HG03378 (cell line): ENCODE measurements around the gene TXNDC11.

ENCODE experiments used
- ATAC-seq: cut with Tn5 transposase; IDR thresholded peaks from one replicate; pipeline ENCODE4 v1.9.1; 2021; ENCODE audit warnings: mild to moderate bottlenecking, moderate library complexity; ENCODE audit not compliant: unreplicated experiment

The TXNDC11 gene

DNA sequence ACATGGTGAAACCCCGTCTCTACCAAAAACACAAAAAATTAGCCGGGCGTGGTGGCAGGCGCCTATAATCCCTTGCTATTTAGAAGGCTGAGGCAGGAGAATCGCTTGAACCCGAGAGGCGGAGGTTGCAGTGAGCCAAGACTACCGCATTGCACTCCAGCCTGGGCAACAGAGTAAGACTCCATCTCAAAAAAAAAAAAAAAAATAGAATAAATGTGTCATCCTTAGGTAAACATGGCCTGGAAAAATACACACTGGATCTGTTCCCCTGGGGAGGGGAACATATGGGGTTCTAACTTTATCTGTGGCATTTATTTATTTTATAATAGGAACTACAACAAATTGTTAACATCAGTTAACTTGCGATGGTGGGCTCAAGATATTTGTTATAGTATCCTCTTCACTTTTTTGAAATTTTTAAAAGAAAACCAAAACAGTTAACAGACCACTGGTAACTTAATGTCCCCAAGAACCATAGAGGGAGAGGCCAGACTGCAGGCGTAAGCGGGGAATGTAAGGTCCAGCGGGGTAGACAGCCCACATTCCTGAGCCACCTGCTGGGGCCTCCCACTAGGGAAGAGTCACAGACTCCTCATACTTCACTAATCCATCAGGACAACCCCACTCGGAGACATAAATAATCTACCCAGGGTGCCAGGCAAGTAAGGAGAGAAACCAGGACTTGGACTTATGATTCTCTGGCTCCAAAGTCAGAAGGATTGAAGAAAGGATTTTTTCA lies 12.5 kb upstream of the TXNDC11 start:
- no peak for ATAC-seq

DNA sequence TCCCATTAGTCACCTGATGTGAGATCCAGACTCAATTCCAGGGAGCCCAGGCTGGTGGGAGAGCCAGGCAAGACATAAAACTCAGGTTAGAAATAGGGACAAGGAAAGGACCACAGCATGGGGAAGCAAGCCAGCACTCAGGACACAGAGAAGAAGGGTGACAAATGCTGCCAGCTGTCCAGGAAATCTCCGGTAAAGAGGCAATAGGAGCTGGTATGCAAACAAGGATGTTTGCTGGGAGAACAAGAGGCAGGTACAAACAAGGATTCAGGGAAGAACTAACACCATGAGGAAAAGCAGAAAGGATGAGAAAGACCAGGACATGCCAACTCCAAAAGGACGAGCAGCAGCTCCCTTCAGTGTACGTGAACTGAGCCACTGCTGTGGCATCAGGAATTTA lies 10.2 kb upstream of the TXNDC11 start:
- ATAC-seq, result no peak

DNA sequence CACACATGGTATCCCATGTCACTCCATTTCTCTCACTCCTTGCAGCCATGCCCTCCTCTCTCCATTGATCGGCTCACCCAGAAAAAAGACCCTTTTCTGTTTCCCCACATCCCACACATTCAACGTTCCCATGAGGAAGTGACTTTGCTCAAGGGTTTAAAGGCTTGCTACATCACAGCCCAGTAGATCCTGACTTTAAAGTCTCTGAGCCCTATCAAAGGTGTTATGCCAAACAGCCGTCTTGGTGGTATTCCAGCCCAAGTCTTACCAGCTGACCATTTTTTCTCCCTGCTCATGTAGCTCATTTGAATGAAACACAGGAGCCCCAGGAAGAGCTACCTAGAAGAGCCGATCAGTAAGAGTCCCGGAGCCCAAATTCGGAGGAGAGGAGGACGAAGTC lies 7.4 kb upstream of the TXNDC11 start:
- ATAC-seq, result no peak

DNA sequence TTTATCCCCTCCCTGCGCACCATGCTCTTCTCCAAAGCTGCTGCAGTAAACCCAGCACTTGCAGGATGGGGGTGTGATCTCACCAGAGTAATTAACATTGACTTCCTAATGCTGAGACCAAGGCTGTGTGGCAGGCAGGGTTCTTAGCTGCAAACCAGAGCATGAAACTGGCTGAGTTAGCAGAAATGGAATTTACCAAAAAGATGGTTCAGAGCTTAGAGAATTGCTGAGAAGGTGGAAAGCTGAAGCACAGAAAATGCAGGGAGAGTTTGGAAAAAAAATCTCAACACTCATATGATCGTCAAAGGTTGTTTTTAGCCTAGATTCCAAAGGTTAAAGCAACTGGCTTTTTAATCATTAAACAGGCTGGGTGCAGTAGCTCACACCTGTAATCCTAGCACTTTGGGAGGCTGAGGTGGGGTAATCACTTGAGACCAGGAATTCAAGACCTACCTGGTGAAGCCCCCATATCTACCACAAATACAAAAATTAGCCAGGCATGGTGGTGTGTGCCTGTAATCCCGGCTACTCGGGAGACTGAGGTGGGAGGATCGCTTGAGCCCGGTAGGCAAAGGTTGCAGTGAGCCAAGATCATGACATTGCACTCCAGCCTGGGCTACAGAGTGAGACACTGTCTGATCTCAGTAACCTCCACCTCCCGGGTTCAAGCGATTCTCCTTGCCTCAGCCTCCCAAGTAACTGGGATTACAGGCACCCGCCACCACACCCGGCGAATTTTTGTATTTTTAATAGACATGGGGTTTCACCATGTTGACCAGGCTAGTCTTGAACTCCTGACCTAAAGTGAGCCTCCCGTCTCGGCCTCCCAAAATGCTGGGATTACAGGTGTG lies 6.0 kb upstream of the TXNDC11 start:
- ATAC-seq, result no peak

DNA sequence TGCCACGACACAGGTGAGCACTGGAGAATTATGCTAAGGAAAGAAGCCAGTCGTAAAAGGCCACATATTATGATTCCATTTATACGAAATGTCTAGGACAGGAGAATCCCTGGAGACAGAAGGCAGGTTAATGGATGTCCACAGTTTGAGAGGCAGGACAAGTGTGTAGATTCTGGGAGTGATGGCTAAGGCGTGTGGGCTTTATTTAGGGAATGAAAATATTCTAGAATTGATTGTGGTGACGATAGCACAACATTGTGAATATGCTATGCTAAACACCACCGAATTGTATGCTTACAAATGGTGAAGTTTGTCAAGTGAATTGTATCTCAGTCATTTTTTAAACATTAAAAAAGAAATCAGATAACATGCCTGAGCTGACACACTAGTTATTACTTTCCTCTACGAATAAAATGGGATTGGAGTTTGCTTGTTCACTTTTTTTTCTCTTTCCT lies 5.3 kb upstream of the TXNDC11 start:
- no peak for ATAC-seq

DNA sequence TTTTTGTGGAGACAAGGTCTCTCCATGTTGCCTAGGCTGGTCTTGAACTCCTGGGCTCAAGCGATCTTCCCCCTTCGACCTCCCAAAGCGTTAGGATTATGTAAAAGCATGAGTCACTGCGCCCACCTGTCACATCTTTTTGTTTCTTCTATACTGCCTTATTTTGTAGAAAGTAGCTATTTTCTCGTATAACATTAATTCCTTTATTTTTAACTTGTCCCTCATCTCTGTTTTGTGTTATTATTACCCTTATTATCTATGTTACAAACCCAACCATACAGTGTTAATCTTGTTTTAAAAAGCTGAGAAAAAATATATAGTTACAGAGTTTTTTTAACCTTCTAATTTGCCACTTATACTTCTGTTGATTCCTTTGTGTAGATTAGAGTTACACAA lies 1.4 kb upstream of the TXNDC11 start:
- ATAC-seq, result no peak

DNA sequence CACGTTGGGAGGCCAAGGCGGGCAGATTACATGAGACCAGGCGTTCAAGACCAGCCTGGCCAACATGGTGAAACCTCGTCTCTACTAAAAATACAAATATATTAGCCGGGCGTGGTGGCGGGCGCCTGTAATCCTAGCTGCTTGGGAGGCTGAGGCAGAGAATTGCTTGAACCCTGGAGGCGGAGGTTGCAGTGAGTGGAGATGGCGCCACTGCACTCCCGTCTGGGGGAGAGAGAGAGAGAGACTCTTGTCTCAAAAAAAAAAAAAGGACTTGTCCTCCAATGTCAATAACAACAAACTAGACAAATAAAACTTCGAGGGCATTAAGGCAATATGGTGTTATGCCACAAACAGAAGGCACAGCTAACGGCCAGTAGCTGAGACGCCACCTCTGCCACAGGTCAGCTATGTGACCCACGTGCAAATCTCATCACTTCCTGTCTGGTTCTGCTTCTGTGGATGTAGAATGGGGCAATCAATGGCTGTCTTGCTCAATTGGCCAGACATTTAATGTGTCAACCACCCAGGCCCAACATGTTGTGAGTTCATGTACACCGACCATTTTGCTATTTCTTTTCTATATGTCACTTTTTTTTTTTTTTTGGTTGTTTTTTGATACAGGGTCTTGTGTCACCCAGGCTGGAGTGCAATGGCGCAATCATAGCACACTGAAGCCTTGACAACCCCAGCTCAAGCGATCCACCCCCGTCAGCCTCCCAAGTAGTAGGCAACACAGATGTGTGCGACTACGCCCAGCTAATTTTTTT lies 834 bp upstream of the TXNDC11 start:
- ATAC-seq, result no peak

DNA sequence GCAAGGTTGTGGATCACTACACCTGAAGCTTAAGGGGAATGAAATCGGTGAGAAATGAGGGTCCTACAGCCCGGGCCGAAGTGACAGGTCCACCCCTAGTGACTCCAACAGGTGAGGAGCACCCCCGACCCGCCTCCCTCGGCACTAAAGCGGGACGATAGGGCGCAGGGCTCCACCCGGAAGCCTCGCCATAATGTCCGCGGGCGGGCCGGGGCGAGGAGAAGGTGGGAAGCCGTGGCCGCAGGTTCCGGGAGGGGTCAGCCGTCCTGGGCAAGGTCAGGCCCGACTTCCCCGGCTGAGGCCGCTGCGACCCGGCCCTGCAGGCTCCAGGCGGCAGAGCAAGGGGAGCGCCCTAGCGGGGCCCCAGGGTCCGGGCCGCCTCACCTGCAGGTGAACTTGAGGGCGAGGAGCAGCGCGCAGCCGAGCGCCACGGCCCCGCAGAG lies 543 bp downstream of the TXNDC11 start:
- peak; percentile 8 for ATAC-seq

DNA sequence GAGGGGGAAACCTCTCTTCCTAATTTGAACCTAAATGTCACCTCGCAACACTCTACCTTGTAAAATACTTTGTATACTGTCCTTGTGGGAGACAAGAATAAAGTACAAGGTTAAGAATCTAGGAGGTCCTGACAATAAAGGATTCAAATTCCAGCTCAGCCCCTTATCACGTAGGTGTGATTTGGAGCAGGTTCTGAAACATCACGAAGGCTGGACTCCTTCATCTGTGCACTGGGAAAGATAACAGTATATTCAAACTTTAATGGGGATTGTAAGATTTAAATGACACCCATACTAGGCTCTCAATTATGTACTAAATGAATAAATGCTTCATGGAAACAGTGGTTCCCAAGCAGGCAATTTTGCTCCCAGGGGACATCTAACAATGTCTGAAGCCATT lies 2.1 kb downstream of the TXNDC11 start:
- ATAC-seq, result no peak

DNA sequence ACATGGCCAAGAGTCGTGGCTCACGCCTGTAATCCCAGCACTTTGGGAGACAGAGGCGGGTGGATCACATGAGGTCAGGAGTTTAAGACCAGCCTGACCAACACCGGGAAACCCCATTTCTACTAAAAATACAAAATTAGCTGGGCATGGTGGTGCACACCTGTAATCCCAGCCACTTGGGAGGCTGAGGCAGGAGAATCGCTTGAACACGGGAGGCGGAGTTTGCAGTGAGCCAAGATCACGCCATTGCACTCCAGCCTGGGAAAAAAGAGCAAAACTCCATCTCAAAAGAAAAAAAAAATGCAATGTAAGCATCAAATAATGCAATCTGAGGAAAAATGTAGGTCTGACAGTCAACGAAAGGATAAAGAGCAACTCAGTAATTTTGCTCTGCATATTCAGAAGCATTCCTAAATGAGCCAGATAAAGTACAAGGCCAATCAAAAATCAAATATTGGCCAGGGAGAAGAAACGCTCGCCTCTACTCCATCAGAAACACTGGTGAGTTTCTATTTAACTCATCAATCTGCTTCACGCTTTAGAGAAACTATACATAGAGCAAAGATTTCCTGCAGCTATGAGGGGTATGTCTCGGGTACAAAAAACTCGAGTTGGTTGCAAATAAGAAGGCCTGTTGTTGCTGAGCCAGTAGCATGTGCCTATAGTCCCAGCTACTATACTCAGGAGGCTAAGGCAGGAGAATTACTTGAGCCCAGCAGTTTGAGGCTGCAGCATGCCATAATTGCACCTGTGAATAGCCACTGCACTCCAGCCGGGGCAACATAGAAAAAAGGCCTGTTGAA lies 3.7 kb downstream of the TXNDC11 start:
- ATAC-seq, result no peak

DNA sequence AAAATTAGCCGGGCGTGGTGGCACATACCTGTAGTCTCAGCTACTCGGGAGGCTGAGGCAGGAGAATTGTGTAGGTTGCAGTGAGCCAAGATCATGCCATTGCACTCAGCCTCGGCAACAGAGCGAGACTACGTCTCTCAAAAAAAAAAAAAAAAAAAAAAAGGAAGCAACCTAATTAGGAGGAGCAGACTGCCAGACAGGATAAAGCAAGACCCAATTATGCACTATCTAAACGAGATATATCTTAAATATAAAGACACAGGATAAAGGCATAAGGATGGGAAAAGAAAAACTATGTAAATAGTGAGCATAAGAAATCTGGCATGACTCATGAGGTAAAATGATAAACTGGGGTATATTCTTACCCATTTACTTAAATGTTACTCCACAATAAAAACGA lies 4.9 kb downstream of the TXNDC11 start:
- no peak for ATAC-seq

DNA sequence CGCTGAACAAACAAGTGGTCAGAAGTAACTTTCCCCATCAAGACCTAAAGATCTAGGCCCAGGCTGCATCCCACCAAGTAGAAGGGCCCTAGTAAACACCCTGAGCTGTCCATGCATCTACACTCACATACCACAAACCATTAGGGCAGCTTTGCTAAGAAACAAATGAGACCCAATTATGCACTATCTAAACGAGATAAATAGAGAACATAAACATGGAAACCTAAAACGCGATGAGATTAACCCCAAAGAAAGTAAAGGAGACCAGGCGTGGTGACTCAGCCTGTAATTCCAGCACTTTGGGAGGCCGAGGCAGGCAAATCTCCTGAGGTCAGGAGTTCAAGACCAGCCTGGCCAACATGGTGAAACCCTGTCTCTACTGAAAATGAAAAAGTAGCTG lies 5.8 kb downstream of the TXNDC11 start:
- ATAC-seq, result no peak

DNA sequence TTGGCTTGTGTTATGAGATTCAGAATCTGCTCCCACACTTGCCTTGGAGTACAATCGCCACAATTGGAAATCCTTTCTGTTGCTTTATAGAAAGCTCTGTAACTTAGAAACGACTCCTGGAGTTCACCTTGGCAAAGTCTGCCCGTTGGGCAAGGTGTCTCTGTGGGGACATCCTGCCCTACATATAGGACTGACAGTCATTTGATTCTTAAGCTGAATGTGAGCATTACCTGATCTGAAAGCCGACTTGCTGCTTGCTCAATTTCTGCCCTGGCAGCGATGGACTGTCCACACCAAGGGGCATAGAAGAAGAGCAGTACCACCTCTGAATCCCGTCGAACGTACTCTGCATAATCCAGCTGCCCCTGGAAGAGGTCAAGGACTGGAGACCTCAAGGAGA lies 6.9 kb downstream of the TXNDC11 start:
- ATAC-seq, result no peak

DNA sequence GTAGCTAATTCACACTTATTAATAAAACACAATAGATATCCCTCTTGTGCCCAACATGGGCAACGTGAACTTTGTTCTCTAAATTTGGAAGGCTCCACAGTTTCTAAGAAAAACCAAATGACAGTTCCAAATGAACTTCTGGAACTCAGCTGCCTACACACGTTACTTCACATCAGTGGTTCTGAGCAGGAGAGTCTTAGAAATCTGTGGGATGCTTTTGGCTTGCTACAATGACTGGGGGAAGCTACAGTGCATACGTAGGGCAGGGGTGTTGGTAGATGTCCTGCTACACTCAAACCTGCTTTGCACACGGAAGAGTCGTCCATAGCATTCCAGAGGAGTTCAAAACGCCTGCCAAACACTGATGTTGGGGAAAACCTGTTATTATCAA lies 8.0 kb downstream of the TXNDC11 start:
- no peak for ATAC-seq

DNA sequence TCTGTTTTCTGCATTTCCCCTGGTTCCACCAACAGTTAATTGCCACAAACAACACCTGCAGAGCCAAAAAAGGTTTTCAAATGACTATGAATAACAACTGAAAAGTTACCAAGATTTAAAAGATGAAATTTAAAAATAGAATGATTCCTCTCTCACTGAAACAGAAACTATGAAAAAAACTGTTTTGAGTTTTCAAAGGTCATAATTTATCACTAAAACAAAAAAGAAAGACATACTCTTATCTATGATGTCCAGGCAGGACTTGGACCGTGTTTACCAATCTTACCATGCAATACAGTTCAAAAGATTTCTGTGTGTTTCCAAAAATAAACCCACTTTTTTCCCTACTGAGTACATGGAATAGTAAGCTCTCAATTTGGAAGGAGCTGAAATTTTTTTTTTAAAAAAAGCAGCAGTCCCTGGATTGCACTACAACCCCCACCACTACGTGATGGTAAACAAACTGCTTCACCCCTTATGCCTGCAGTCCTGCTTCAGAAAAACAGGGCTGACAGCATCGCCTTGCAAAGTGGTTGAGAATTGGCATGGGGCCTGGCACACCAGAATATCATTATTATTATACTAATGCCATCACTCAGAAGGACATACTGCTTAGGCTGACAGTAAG lies 8.5 kb downstream of the TXNDC11 start:
- ATAC-seq, result peak; percentile 49

DNA sequence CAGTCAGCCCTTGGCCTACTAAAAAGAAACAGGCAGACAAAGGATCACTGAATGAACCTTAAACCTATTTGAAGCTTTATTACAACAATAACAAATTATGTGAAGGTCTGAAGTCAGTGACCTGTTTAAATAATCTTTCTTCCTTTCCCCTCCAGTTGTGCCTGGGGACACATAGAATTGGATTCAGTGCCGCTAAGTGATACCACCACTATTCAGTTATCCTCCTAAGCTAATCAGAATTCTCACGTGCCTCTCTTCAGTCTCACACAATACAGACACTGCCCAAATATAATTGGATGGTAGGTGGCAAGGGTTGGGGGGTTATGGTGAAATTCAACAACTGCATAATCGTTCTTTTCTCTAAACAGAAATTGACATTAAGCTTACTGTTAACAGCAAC lies 11.4 kb downstream of the TXNDC11 start:
- ATAC-seq, result no peak

DNA sequence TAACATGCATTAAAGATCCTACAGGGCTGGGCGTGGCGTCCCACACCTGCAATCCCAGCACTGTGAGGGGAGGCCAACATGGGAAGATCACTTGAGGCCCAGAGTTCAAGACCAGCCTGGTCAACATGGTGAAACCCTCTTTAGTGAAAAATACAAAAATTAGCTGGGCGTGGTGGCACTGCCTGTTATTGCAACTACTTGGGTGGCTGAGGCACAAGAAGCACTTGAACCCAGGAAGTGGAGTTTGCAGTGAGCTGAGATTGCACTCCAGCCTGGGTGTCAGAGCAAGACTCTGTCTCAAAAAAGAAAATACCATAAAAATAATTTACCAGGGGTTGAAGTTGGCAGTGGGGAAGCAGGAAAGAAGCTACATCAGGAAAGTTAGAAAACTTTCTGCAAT lies 12.9 kb downstream of the TXNDC11 start:
- ATAC-seq, result no peak

DNA sequence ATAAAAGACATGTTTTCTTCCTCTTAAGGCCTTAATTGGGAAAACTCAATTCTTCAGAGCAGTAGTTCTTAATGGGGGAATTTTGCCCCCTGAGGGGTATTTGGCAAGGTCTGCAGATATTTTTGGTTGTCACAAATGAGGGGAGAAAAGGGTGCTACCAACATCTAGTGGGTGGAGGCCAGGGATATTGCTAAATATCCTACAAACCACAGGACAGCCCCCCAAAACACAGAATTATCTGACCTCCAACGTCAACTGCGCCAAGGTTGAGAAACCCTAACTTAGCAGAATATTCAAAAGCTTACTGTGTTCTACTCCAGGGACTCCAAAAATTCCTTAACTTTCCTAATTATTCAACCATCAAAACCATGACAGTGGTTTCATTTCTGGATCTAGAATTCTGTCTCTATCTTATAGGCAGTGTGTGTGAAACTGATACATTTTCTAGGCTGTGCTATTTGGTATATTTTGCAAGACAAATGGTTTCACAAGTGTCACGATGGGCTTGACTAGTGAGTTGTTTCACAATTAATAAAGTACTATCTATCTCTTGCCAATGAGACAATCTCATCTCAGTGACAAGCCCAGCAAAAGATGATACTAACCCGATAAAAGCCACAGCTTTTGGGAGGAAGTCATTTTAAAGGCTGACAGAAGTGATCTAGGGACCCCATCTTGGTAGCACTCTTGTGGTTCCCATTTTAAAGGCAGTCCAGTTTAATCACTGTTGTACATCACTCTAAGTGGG lies 14.7 kb downstream of the TXNDC11 start:
- no peak for ATAC-seq

DNA sequence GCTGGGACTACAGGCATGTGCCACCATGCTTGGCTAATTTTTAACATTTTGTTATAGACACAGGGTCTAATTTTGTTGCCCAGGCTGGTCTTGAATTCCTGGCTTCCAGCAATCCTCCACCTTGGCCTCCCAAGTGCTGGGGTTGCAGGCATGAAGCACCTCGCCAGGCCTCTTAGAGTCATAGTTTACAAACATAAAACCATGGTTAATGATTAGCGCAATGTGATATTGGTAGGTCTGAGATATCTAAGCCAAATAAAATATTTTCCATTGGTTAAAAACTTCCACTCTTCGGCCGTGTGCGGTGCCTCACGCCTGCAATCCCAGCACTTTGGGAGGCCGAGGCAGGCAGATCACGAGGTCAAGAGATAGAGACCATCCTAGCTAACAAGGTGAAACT lies 16.6 kb downstream of the TXNDC11 start:
- no peak for ATAC-seq

DNA sequence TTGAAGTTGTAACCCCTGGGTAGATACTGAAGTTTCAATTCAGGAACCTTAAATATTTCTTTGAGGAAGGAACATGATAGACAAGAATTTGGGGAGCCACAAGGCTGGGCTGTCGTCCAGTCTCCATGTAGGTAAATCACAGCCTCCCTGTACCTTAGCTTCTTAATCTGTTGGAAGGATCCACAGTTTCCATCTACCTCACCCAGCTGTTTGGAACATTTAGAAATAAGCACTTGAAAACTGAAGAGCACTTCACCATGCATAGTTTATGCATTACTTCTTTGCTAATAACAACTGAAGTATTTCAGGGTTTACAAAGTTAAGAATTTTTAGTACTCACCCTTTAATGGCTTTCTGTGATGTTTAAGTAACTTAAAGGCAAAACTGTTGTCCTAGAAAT lies 17.2 kb downstream of the TXNDC11 start:
- ATAC-seq, result no peak
